Ecto neural progenitor cell (in vitro differentiated cells): Measurements from ENCODE around the gene HS6ST3.
"Not testable (repeated sequence)": the region's sequence is repeated elsewhere in the genome, so short reads cannot be mapped to it uniquely, and the experiment has no call there.

ENCODE experiments used
- DNase-seq: peaks from one replicate; pipeline ENCODE4 v3.0.0-alpha.2; 2018; ENCODE audit warnings: low spot score

The HS6ST3 gene

GRCh38 chr13:96089749-96090239, at the start of gene HS6ST3:
HS6ST3 (plus strand) TSS chr13:96090107.
- peak; percentile 73 for DNase-seq

GRCh38 chr13:96041326-96042110, 48.4 kb upstream of the HS6ST3 start:
- no peak for DNase-seq

GRCh38 chr13:96044238-96044637, 45.7 kb upstream of the HS6ST3 start:
- DNase-seq, result no peak

- not testable (repeated sequence) for DNase-seq
Measured at GRCh38 chr13:96046449-96047126, 43.3 kb upstream of the HS6ST3 start.

- not testable (repeated sequence) for DNase-seq
Measured at GRCh38 chr13:96050955-96051354, 39.0 kb upstream of the HS6ST3 start.

- DNase-seq, result not testable (repeated sequence)
Measured at GRCh38 chr13:96051491-96051890, 38.4 kb upstream of the HS6ST3 start.

GRCh38 chr13:96051946-96052345, 38.0 kb upstream of the HS6ST3 start:
- DNase-seq, result not testable (repeated sequence)

- DNase-seq, result no peak
Measured at GRCh38 chr13:96052656-96053002, 37.3 kb upstream of the HS6ST3 start.

GRCh38 chr13:96053003-96053703, 36.8 kb upstream of the HS6ST3 start, which contains the start of gene UGGT2:
UGGT2 (minus strand) TSS chr13:96053401; CDS start chr13:96053312, 89 bp downstream.
- peak; percentile 92 for DNase-seq

GRCh38 chr13:96065849-96066248, 24.1 kb upstream of the HS6ST3 start:
- DNase-seq, result no peak

- DNase-seq, result no peak
Measured at GRCh38 chr13:96068729-96069128, 21.2 kb upstream of the HS6ST3 start.

GRCh38 chr13:96071504-96071903, 18.4 kb upstream of the HS6ST3 start:
- no peak for DNase-seq

GRCh38 chr13:96072392-96072791, 17.5 kb upstream of the HS6ST3 start:
- no peak for DNase-seq

GRCh38 chr13:96075953-96076543, 13.9 kb upstream of the HS6ST3 start:
- no peak for DNase-seq

- no peak for DNase-seq
Measured at GRCh38 chr13:96080676-96081075, 9.2 kb upstream of the HS6ST3 start.

GRCh38 chr13:96081888-96082287, 8.0 kb upstream of the HS6ST3 start:
- DNase-seq, result no peak

GRCh38 chr13:96082640-96083039, 7.3 kb upstream of the HS6ST3 start:
- no peak for DNase-seq

- DNase-seq, result no peak
Measured at GRCh38 chr13:96086736-96087135, 3.2 kb upstream of the HS6ST3 start.

- DNase-seq, result no peak
Measured at GRCh38 chr13:96089139-96089538, 768 bp upstream of the HS6ST3 start.

GRCh38 chr13:96090240-96091101, 564 bp downstream of the HS6ST3 start:
- peak; percentile 68 for DNase-seq
